Peyer's patch (tissue), 4 donors: ENCODE measurements around the gene GET3. TPM values are rescaled to one million over a fixed set of nuclear protein-coding genes. Genes with fewer than 3 reads are reported as not detected.

Experiments used
- DNase-seq, 3 donors: peaks; one replicate each; pipeline ENCODE4 v3.0.0-alpha.2; 2017 to 2019
- H3K27ac ChIP-seq, 4 donors: fragments of 200-600 bp; sonication (generic); one replicate each; pipeline ENCODE4 v1.5.1; 2016 to 2019
- H3K27me3 ChIP-seq, 2 donors: fragments of 200-600 bp; sonication (generic); one replicate each; pipeline ENCODE4 v1.5.1; 2019
- H3K36me3 ChIP-seq, 3 donors: fragments of 200-600 bp; sonication (generic); one replicate each; pipeline ENCODE4 v1.5.1; 2016 to 2019
- H3K4me1 ChIP-seq, 4 donors: fragments of 200-600 bp; sonication (generic); one replicate each; pipeline ENCODE4 v1.5.1; 2016 to 2019
- H3K4me3 ChIP-seq, 4 donors: fragments of 200-600 bp; sonication (generic); 1 replicate in 3 of 4; 2 replicates in 1 of 4; pipeline ENCODE4 v1.5.1; 2016 to 2019; ENCODE audit warnings: mild to moderate bottlenecking in 1 of 4
- H3K9me3 ChIP-seq, 4 donors: fragments of 200-600 bp; sonication (generic); one replicate each; pipeline ENCODE4 v1.5.1; 2016 to 2019; ENCODE audit warnings: mild to moderate bottlenecking in 1 of 4
- POLR2A ChIP-seq, 2 donors: fragments of 450-650 bp; IDR thresholded peaks; one replicate each; pipeline ENCODE4 v1.5.1; 2017; ENCODE audit warnings: antibody characterized with exemption in 2 of 2, mild to moderate bottlenecking in 2 of 2, moderate library complexity in 2 of 2
- total RNA-seq, 4 donors: library from RNA; depleted of rRNA; stranded (reverse); fragments of >200 nt; gene quantifications; one replicate each; pipeline ENCODE4 v1.1.0, GENCODE V29; 2016
- TF ChIP-seq, protein P1 (sequence below), 6 experiments: fragments of 450-650 bp in 4 of 6; fragments of 200-600 bp in 2 of 6; sonication (generic) in 1 of 6; IDR thresholded peaks; one replicate each; pipeline ENCODE4 v1.5.1; 2017 to 2019; ENCODE audit warnings: antibody characterized with exemption in 6 of 6, mild to moderate bottlenecking in 3 of 6, moderate library complexity in 1 of 6

GET3 gene
- total RNA-seq, 4 donors from 2014 or later = 23.1 to 31.9 (median 30.5) TPM

DNA sequence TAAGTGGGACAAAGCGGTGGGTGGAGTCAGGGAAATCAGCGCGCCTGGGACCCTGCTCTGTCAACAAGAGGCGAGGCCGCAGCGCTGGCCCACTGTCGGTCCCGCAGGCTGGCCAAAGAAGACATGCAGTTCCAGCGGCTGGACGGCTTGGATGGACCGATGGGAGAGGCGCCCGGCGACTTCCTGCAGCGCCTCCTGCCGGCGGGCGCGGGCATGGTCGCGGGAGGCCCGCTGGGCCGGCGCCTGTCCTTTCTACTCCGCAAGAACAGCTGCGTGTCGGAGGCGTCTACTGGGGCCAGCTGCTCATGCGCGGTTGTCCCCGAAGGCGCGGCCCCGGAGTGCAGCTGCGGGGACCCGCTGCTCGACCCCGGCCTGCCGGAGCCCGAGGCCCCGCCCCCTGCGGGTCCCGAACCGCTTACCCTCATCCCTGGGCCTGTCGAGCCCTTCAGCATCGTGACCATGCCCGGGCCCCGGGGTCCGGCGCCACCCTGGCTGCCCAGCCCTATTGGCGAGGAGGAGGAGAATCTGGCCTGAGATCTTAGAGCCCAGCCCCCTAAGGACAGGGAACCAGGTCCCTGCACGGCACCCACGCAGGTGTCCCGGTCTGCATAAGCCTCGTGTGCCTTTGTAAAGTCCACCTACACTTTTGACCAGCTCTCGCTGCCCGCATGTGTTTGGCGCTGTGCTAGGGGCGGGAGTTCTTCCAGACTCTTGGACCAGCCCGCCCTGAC is 20.4 kb downstream of the GET3 start:
- Histone ChIP-seq H3K27me3 (no peaks in the 10 kb centered on the region), H3K9me3 (no peaks in the 10 kb centered on the region), H3K4me1 (peaks cover 0 to 11% (median 4%) of the 10 kb centered on the region in 4 donors), H3K4me3 (peak overlapping the region in 3 of 4 donors; percentile 39 to 41 (median 39)), H3K27ac (peak overlapping the region in 2 of 4 donors; percentile 11 to 30), H3K36me3 (peaks cover 0 to 2% (median 0%) of the 10 kb centered on the region in 3 donors)
- DNase-seq = peak; percentile 41 to 84 (median 82)
- TF ChIP-seq, protein P1, sequence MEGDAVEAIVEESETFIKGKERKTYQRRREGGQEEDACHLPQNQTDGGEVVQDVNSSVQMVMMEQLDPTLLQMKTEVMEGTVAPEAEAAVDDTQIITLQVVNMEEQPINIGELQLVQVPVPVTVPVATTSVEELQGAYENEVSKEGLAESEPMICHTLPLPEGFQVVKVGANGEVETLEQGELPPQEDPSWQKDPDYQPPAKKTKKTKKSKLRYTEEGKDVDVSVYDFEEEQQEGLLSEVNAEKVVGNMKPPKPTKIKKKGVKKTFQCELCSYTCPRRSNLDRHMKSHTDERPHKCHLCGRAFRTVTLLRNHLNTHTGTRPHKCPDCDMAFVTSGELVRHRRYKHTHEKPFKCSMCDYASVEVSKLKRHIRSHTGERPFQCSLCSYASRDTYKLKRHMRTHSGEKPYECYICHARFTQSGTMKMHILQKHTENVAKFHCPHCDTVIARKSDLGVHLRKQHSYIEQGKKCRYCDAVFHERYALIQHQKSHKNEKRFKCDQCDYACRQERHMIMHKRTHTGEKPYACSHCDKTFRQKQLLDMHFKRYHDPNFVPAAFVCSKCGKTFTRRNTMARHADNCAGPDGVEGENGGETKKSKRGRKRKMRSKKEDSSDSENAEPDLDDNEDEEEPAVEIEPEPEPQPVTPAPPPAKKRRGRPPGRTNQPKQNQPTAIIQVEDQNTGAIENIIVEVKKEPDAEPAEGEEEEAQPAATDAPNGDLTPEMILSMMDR (IDR thresholded peaks at IDR 0.05) = peak; percentile 74 to 93 (median 91)
- peak in 1 of 2 donors; percentile 12 for TF ChIP-seq POLR2A (IDR thresholded peaks at IDR 0.05)

DNA sequence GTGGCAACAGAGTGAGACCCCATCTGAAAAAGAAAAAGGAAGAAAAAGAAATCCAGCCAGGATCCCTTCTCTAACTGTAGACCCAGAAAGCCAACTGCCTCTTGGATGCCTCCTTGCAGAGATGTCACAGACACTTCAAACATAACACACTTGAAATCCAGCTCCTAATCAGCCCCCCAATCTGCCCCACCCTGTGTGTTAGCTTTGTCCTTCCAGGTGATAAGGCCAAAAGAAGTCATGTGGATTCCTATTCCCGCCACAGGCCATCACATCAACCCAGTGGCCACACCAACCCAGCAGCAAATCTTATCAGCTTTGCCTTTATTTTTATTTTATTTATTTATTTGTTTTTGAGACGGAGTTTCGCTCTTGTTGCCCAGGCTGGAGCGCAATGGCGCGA is 22.4 kb downstream of the GET3 start:
- no peak for DNase-seq
- Histone ChIP-seq H3K36me3 (peaks cover 0 to 22% (median 0%) of the 10 kb centered on the region in 3 donors), H3K4me1 (peaks cover 0 to 11% (median 4%) of the 10 kb centered on the region in 4 donors), H3K27me3 (no peaks in the 10 kb centered on the region), H3K4me3 (no peak overlapping the region), H3K9me3 (no peaks in the 10 kb centered on the region), H3K27ac (no peak overlapping the region)
- TF ChIP-seq POLR2A (IDR thresholded peaks at IDR 0.05) = no peak
- TF ChIP-seq, protein P1 (IDR thresholded peaks at IDR 0.05) = no peak

DNA sequence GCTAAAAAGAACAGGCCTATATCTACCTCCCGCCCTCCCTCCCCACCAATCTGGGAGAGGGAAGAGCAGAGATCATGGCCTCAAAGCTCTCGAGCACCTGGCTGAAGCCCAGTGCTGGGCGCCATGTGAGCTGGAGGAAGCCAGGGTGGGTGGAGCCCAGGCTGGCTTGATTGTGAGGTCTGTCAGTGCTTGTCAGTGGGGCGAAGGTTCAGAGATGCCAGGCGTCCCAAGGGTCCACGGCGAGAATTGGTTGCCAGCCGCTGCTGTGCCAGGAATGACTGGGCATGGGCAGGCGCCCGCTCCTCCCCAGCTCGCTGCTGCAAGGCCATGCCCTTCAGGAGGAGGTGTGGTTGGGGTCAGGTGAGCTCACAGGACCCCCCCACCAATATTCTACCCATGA is 25.8 kb downstream of the GET3 start:
- no peak for DNase-seq
- no peak overlapping the region for H3K4me3 ChIP-seq
- TF ChIP-seq POLR2A (IDR thresholded peaks at IDR 0.05) = no peak
- TF ChIP-seq, protein P1 (IDR thresholded peaks at IDR 0.05) = no peak
- peaks cover 0 to 34% (median 0%) of the 10 kb centered on the region in 3 donors for H3K36me3 ChIP-seq
- H3K27me3 ChIP-seq = no peaks in the 10 kb centered on the region
- H3K9me3 ChIP-seq = no peaks in the 10 kb centered on the region
- H3K27ac ChIP-seq = no peak overlapping the region
- H3K4me1 ChIP-seq = peaks cover 0 to 7% (median 0%) of the 10 kb centered on the region in 4 donors

DNA sequence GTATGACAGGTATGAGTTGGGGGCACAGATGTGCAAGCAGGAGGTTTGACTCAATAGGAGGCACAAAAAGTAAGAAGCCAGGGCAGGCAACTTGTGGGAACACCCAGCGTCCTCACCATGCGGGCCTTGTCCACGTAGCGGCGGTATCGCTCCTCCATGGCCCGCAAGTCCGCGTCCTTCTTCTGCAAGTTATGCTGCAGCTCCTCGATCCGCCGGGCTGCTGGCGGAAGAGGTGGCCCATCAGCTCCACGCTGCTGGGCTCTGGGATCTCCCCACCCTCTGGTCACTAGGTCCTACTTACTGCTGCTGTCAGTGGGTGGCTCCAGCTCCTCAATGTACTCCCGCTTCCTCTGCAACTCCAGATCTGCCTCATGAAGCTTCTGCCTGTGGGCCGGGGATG is 27.4 kb downstream of the GET3 start:
- peaks cover 0 to 37% (median 0%) of the 10 kb centered on the region in 3 donors for H3K36me3 ChIP-seq
- H3K4me1 ChIP-seq = peaks cover 0 to 7% (median 0%) of the 10 kb centered on the region in 4 donors
- H3K27me3 ChIP-seq = no peaks in the 10 kb centered on the region
- H3K4me3 ChIP-seq = no peak overlapping the region
- H3K27ac ChIP-seq = no peak overlapping the region
- TF ChIP-seq POLR2A (IDR thresholded peaks at IDR 0.05) = no peak
- TF ChIP-seq, protein P1 (IDR thresholded peaks at IDR 0.05) = no peak
- no peak for DNase-seq
- H3K9me3 ChIP-seq = no peaks in the 10 kb centered on the region

DNA sequence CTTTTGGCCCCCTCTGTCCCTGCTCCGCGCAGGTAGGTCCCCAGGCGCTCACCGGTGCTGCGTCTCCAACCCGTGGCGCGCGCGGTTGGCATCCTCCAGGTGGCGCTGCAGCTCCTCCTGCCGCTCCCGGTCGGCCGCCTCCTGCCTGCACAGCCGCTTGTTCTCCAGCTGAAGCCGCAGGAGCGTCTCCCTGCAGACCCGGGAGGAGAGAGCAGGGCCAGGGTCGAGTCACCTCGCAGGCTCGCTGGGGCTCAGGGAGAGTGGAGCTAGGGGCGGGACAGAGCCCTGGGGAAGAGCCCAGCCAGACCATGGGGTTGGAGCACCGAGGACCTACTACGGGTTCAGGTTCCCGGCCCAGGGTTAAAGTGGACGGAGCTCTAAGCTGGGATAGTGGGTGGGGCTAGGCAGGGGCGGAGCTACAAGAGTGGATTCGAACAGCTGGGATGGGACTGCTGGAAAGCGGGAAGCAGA is 28.8 kb downstream of the GET3 start:
- peaks cover 0 to 7% (median 2%) of the 10 kb centered on the region in 4 donors for H3K4me1 ChIP-seq
- H3K27me3 ChIP-seq = no peaks in the 10 kb centered on the region
- H3K36me3 ChIP-seq = peaks cover 0 to 50% (median 0%) of the 10 kb centered on the region in 3 donors
- no peaks in the 10 kb centered on the region for H3K9me3 ChIP-seq
- H3K27ac ChIP-seq = peak overlapping the region in 3 of 4 donors; percentile 52 to 71 (median 52)
- peak; percentile 82 to 94 (median 87) for DNase-seq
- H3K4me3 ChIP-seq = peak overlapping the region in 3 of 4 donors; percentile 26 to 48 (median 38)
- TF ChIP-seq POLR2A (IDR thresholded peaks at IDR 0.05) = peak in 1 of 2 donors; percentile 68
- TF ChIP-seq, protein P1 (IDR thresholded peaks at IDR 0.05) = peak; percentile 64 to 97 (median 74)
